ENCODE data around the gene KCNH1. TPM values are rescaled to one million over a fixed set of nuclear protein-coding genes. Genes with fewer than 3 reads are reported as not detected.

The KCNH1 gene
- total RNA-seq, 1 donor from 2014 or later = not detected

GRCh38 chr1:210827481-210827880 is 306.5 kb downstream of the KCNH1 start:
- TF ChIP-seq CTCF (IDR thresholded peaks at IDR 0.05) = no peak
- Mint-ChIP-seq H3K27ac (no peak overlapping the region), H3K9me3 (no peaks in the 10 kb centered on the region), H3K27me3 (peaks cover 2% of the 10 kb centered on the region), H3K4me1 (no peaks in the 10 kb centered on the region), H3K36me3 (ENCODE audit: low read depth) (no peaks in the 10 kb centered on the region), H3K4me3 (no peak overlapping the region)
- no peak for DNase-seq
- ChIA-PET POLR2A (no interaction called here), CTCF (no interaction called here)
- intact Hi-C loops (cut with micrococcal nuclease) = no loop called here
- ATAC-seq (ENCODE audit: low read depth) = no peak

- H3K4me3 Mint-ChIP-seq = no peak overlapping the region
- no peak for TF ChIP-seq CTCF (IDR thresholded peaks at IDR 0.05)
- H3K27ac Mint-ChIP-seq = no peak overlapping the region
- ATAC-seq (ENCODE audit: low read depth) (no peak), DNase-seq (no peak)
- no peaks in the 10 kb centered on the region for H3K9me3 Mint-ChIP-seq
- no peaks in the 10 kb centered on the region for H3K4me1 Mint-ChIP-seq
- no peaks in the 10 kb centered on the region for H3K36me3 Mint-ChIP-seq (ENCODE audit: low read depth)
- CTCF ChIA-PET = no interaction called here
- H3K27me3 Mint-ChIP-seq = peaks cover 6% of the 10 kb centered on the region
- POLR2A ChIA-PET = no interaction called here
- intact Hi-C loops (cut with micrococcal nuclease) = no loop called here
Observed at GRCh38 chr1:210826686-210827085, 307.3 kb downstream of the KCNH1 start.

- ATAC-seq (ENCODE audit: low read depth) = no peak
- no peaks in the 10 kb centered on the region for H3K36me3 Mint-ChIP-seq (ENCODE audit: low read depth)
- no peaks in the 10 kb centered on the region for H3K9me3 Mint-ChIP-seq
- peaks cover 7% of the 10 kb centered on the region for H3K4me1 Mint-ChIP-seq
- H3K27me3 Mint-ChIP-seq = peaks cover 8% of the 10 kb centered on the region
- no peak overlapping the region for H3K27ac Mint-ChIP-seq
- POLR2A ChIA-PET = no interaction called here
- CTCF ChIA-PET = no interaction called here
- no peak for TF ChIP-seq CTCF (IDR thresholded peaks at IDR 0.05)
- no peak overlapping the region for H3K4me3 Mint-ChIP-seq
- intact Hi-C loops (cut with micrococcal nuclease) = no loop called here
- DNase-seq = no peak
Observed at GRCh38 chr1:210822932-210823331, 311.0 kb downstream of the KCNH1 start.

GRCh38 chr1:210822241-210822640 is 311.7 kb downstream of the KCNH1 start:
- ATAC-seq (ENCODE audit: low read depth) (no peak), DNase-seq (no peak)
- TF ChIP-seq CTCF (IDR thresholded peaks at IDR 0.05) = no peak
- Mint-ChIP-seq H3K9me3 (no peaks in the 10 kb centered on the region), H3K4me3 (no peak overlapping the region), H3K27ac (no peak overlapping the region), H3K4me1 (peaks cover 14% of the 10 kb centered on the region), H3K27me3 (peaks cover 8% of the 10 kb centered on the region), H3K36me3 (ENCODE audit: low read depth) (no peaks in the 10 kb centered on the region)
- intact Hi-C loops (cut with micrococcal nuclease) = no loop called here
- ChIA-PET CTCF (no interaction called here), POLR2A (no interaction called here)

- Mint-ChIP-seq H3K4me3 (no peak overlapping the region), H3K27ac (no peak overlapping the region), H3K9me3 (no peaks in the 10 kb centered on the region), H3K36me3 (ENCODE audit: low read depth) (no peaks in the 10 kb centered on the region), H3K4me1 (peaks cover 17% of the 10 kb centered on the region), H3K27me3 (peaks cover 7% of the 10 kb centered on the region)
- POLR2A ChIA-PET = no interaction called here
- no peak for ATAC-seq (ENCODE audit: low read depth)
- no peak for DNase-seq
- CTCF ChIA-PET = no interaction called here
- intact Hi-C loops (cut with micrococcal nuclease) = no loop called here
- TF ChIP-seq CTCF (IDR thresholded peaks at IDR 0.05) = no peak
Observed at GRCh38 chr1:210821615-210822014, 312.3 kb downstream of the KCNH1 start.

Data from activated B cell treated with CpG ODN at 0.5 μM for 24 hours (primary cell).